ENCODE data around the gene LARGE2.

DNA sequence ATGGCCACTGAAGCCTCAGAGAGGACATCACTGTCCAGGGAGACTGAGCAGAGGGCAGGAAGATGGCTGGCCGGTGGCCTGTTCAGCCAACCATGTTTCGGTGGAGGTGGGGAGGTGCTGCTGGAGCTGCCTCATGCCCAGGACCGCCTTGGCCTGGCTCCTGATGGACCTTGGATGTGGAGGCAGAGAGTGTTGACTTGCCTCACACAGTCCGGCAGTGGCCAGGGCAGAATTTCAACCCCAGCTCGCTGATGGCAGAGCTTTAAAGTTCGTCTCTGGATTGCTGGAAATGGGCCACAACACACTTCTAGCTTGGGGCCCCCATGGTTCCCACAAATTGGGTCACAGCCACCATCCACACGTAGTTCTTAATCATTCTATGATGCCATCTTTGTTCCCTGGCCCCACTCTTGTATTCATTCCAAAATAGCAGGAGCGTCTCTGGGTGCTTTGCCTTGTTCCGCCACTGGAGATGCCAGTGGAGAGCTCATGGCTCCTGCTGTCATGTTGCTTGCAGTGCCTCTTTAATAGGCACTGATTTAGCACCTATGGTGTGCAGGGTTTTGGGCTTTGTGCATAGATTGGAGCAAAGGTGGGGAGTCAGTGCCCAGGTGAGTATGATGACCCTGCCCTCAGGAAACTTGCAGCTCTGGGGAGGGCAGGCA is 31.4 kb upstream of the LARGE2 start:
- TF ChIP-seq EP300 (IDR thresholded peaks at IDR 0.05) (no peak), POLR2AphosphoS5 (IDR thresholded peaks at IDR 0.05) (no peak)
- TF ChIP-seq, protein P1, sequence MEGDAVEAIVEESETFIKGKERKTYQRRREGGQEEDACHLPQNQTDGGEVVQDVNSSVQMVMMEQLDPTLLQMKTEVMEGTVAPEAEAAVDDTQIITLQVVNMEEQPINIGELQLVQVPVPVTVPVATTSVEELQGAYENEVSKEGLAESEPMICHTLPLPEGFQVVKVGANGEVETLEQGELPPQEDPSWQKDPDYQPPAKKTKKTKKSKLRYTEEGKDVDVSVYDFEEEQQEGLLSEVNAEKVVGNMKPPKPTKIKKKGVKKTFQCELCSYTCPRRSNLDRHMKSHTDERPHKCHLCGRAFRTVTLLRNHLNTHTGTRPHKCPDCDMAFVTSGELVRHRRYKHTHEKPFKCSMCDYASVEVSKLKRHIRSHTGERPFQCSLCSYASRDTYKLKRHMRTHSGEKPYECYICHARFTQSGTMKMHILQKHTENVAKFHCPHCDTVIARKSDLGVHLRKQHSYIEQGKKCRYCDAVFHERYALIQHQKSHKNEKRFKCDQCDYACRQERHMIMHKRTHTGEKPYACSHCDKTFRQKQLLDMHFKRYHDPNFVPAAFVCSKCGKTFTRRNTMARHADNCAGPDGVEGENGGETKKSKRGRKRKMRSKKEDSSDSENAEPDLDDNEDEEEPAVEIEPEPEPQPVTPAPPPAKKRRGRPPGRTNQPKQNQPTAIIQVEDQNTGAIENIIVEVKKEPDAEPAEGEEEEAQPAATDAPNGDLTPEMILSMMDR (IDR thresholded peaks at IDR 0.05) = no peak

Measured in suprapubic skin (tissue), 4 donors.